ENCODE data around the gene GNS. TPM values are rescaled to one million over a fixed set of nuclear protein-coding genes. Genes with fewer than 3 reads are reported as not detected.

The GNS gene
- total and polyA plus RNA-seq, 2 of the 4 experiments (the other 2 are of a cell fraction): 60.4 to 80.7 TPM

DNA sequence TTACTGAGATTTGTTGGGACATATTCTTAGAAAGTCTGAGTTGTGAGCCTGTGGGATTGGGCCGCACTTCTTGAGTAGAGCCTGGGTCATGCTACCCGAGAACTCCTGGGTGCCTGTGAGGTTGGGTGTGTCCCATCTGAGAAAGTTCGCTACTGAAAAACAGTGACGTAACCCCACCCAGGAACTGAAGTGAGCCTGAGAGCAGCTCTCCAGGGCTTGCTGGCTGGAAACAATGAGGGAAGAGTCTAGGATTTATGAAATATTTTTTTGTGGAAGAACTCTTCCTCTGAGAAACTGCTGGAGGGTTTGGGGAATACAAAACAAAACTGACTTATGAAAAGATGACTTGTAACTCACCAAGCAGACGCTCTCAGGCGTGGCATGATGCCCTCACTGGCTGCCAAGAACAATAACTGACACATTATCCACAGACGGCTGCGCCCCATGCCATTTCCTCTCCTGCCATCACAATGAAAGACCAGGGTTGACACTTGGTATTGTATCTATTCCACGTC lies 79.7 kb downstream of the GNS start:
- peak; percentile 65 for DNase-seq
- peak overlapping the region; percentile 45; the same call in 1 of the 2 replicates for H2AK5ac ChIP-seq (ENCODE audit: low read depth, low read length)
- no peak overlapping the region for H3K9ac ChIP-seq (ENCODE audit: low read depth, low read length)
- no peaks in the 10 kb centered on the region for H3K36me3 ChIP-seq (ENCODE audit: control insufficient read depth, insufficient read depth, low read length)
- POLR2A ChIA-PET (ENCODE audit: unreplicated experiment): no interaction called here
- dilution Hi-C loops (cut with HindIII; ENCODE audit: low sequenced_read_pairs, unreplicated experiment) (no loop called here), intact Hi-C loops (cut with micrococcal nuclease) (no loop called here), in situ Hi-C loops (cut with MboI; ENCODE audit: low sequenced_read_pairs) (no loop called here)
- H3K9me1 ChIP-seq (ENCODE audit: insufficient read depth, low read length): peaks cover 17% of the 10 kb centered on the region
- no peak overlapping the region for H3K18ac ChIP-seq (ENCODE audit: low read depth, low read length)
- no peak overlapping the region for H3K4me3 ChIP-seq (ENCODE audit: insufficient read depth, low read depth, low read length)
- peak overlapping the region in 1 of 2 experiments; percentile 34; a peak in 1 of 4 replicates for H4K8ac ChIP-seq (ENCODE audit: low read depth in 2 of 2, low read length in 2 of 2)
- no peak overlapping the region for H2BK15ac ChIP-seq (ENCODE audit: low read depth, low read length)
- no peak for ATAC-seq (ENCODE audit: low read depth)
- no peaks in the 10 kb centered on the region for H3K9me3 ChIP-seq (ENCODE audit: control insufficient read depth, insufficient read depth, low read length)
- no peak overlapping the region; the same call in 1 of the 2 replicates for H3K27ac ChIP-seq (ENCODE audit: insufficient read depth, low read length)
- H3K27me3 ChIP-seq (ENCODE audit: control insufficient read depth, insufficient read depth, low read length): no peaks in the 10 kb centered on the region
- peak overlapping the region; percentile 57; the same call in 1 of the 2 replicates for H2BK120ac ChIP-seq (ENCODE audit: low read depth, low read length)
- H2BK20ac ChIP-seq (ENCODE audit: low read depth, low read length): no peak overlapping the region
- no peak overlapping the region for H3K4me2 ChIP-seq (ENCODE audit: low read depth, low read length)
- WGBS, 2 experiments (ENCODE audit: extremely low coverage in 2 of 2, insufficient read length in 1 of 2): 24% methylated on average over 4 of the region's 9 CpGs; no CpG with 5 or more reads in 1 of the 2 experiments
- BruUV-seq (replicated peaks): no TSS peak
- H2BK5ac ChIP-seq (ENCODE audit: low read depth, low read length, poor library complexity, severe bottlenecking): no peak overlapping the region
- H4K20me1 ChIP-seq (ENCODE audit: insufficient read depth, low read length): peaks cover 33% of the 10 kb centered on the region; the same call in 1 of the 2 replicates
- 0 out of 2 replicates have a peak overlapping the region, but pooled peaks have one; percentile 32 for H3K14ac ChIP-seq (replicated peaks; ENCODE audit: low read depth, low read length)
- H4K5ac ChIP-seq (ENCODE audit: low read depth, low read length): 0 out of 2 replicates have a peak overlapping the region, but pooled peaks have one; percentile 2
- CTCF ChIA-PET: no interaction called here
- no peak overlapping the region for H3K4ac ChIP-seq (ENCODE audit: low read depth, low read length)
- no peak overlapping the region for H2AFZ ChIP-seq (replicated peaks; ENCODE audit: low read length, poor library complexity)
- no peak overlapping the region for H3K23ac ChIP-seq (ENCODE audit: low read depth, low read length)
- no peak for TF ChIP-seq NFE2L2 (IDR thresholded peaks at IDR 0.05; ENCODE audit: low read depth, low read length)
- no peak for TF ChIP-seq RAD21 (IDR thresholded peaks at IDR 0.05; ENCODE audit: low read length)
- TF ChIP-seq CHD1 (IDR thresholded peaks at IDR 0.05; ENCODE audit: low read depth, low read length): no peak
- TF ChIP-seq, protein P1, sequence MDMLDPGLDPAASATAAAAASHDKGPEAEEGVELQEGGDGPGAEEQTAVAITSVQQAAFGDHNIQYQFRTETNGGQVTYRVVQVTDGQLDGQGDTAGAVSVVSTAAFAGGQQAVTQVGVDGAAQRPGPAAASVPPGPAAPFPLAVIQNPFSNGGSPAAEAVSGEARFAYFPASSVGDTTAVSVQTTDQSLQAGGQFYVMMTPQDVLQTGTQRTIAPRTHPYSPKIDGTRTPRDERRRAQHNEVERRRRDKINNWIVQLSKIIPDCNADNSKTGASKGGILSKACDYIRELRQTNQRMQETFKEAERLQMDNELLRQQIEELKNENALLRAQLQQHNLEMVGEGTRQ (IDR thresholded peaks at IDR 0.05; ENCODE audit: low read depth, low read length): no peak
- TF ChIP-seq, protein P2, sequence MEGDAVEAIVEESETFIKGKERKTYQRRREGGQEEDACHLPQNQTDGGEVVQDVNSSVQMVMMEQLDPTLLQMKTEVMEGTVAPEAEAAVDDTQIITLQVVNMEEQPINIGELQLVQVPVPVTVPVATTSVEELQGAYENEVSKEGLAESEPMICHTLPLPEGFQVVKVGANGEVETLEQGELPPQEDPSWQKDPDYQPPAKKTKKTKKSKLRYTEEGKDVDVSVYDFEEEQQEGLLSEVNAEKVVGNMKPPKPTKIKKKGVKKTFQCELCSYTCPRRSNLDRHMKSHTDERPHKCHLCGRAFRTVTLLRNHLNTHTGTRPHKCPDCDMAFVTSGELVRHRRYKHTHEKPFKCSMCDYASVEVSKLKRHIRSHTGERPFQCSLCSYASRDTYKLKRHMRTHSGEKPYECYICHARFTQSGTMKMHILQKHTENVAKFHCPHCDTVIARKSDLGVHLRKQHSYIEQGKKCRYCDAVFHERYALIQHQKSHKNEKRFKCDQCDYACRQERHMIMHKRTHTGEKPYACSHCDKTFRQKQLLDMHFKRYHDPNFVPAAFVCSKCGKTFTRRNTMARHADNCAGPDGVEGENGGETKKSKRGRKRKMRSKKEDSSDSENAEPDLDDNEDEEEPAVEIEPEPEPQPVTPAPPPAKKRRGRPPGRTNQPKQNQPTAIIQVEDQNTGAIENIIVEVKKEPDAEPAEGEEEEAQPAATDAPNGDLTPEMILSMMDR (conservative IDR thresholded peaks at IDR 0.05; ENCODE audit: low read depth, low read length): no peak
- no peak for TF ChIP-seq RFX5 (IDR thresholded peaks at IDR 0.05; ENCODE audit: low read depth, low read length)
- TF ChIP-seq RCOR1 (IDR thresholded peaks at IDR 0.05; ENCODE audit: insufficient replicate concordance, low read length): no peak
- TF ChIP-seq MAFK (IDR thresholded peaks at IDR 0.05; ENCODE audit: low read depth, low read length): no peak
- no peak for TF ChIP-seq BHLHE40 (IDR thresholded peaks at IDR 0.05; ENCODE audit: low read depth, low read length)
- no peak for TF ChIP-seq POLR2A (IDR thresholded peaks at IDR 0.05; ENCODE audit: low read depth, low read length)
- TF ChIP-seq MAZ (IDR thresholded peaks at IDR 0.05; ENCODE audit: borderline replicate concordance, low read depth, low read length): no peak
- no peak for TF ChIP-seq SMC3 (IDR thresholded peaks at IDR 0.05; ENCODE audit: low read depth, low read length)
- TF ChIP-seq, protein P3, sequence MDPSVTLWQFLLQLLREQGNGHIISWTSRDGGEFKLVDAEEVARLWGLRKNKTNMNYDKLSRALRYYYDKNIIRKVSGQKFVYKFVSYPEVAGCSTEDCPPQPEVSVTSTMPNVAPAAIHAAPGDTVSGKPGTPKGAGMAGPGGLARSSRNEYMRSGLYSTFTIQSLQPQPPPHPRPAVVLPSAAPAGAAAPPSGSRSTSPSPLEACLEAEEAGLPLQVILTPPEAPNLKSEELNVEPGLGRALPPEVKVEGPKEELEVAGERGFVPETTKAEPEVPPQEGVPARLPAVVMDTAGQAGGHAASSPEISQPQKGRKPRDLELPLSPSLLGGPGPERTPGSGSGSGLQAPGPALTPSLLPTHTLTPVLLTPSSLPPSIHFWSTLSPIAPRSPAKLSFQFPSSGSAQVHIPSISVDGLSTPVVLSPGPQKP (IDR thresholded peaks at IDR 0.05; ENCODE audit: borderline replicate concordance, low read depth, low read length): no peak
- TF ChIP-seq MXI1 (IDR thresholded peaks at IDR 0.05; ENCODE audit: borderline replicate concordance, low read depth, low read length): no peak
- TF ChIP-seq CEBPB (IDR thresholded peaks at IDR 0.05; ENCODE audit: low read depth, low read length): no peak
- TF ChIP-seq FOS (IDR thresholded peaks at IDR 0.05; ENCODE audit: low read depth, low read length): no peak
- no peak overlapping the region for H4K91ac ChIP-seq (ENCODE audit: insufficient read depth, low read depth, low read length)
- no peak overlapping the region for H3K56ac ChIP-seq (ENCODE audit: extremely low read depth, insufficient read depth, low read length)
- H2AK9ac ChIP-seq (replicated peaks; ENCODE audit: low read depth, low read length, poor library complexity): no peak overlapping the region
- H3K79me1 ChIP-seq (ENCODE audit: low read depth in 1 of 2, low read length in 2 of 2): peaks cover 30 to 89% of the 10 kb centered on the region in 2 experiments
- peaks cover 11% of the 10 kb centered on the region for H3K4me1 ChIP-seq (ENCODE audit: control insufficient read depth, insufficient read depth, low read length)

Measured in IMR-90 (cell line).